Stimulated activated CD4-positive, alpha-beta T cell treated with anti-CD3 and anti-CD28 coated beads, TNF-alpha, amount 100 ng/mL, for 48 hours (primary cell): ENCODE measurements around the gene NKIRAS2.

ENCODE experiments used
- DNase-seq, 3 donors: peaks; one replicate each; pipeline ENCODE4 v3.0.0-alpha.2; 2020; ENCODE audit warnings: low read depth in 3 of 3

Gene NKIRAS2

DNA sequence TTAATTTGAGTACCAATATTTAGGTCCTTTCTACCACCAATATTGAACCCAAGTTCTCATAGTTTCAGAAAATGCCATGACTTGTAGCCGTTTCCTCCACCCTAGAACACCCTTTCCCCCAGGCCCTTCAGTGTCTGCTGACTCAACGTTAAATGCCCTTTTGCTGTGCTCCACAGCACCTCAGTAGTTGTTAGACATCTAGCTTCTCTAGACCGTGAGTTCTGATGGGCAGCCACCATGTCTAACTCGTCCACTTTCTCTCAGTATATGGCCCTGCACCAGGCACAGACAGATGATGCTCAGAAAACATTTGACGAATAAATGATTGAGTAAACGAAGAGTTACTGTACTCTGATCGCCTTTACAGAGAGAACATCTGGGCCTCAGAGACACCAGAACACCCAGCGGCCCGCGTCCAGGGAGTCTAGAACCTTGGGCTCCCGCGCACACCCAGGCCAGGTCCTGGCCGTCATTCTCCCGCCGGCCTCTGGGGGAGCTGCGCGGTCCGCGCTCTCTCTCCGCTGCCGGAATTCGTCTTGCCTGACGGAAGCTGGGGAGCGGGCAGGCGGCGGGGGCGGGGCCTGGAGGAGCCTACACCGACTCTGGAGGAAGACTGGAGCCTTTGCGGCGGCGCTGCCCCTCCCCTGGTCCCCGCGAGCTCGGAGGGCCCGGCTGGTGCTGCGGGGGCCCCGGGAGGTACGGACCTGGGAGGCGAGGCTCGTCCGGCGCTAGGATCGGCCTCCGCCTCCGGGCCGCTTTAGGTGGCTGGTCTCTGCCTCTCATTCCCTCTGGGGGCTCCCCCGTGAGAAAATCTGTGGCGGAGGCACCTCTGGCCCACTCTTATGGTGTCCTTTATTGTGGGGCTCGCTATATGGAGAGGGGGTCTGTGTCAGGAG is at the start of gene NKIRAS2:
Gene NKIRAS2 (plus strand): TSS at position 582 of the 896 bp plus-strand sequence. CDS start 1,488 bp downstream, outside the sequence.
- peak; percentile 87 to 94 (median 91) for DNase-seq

DNA sequence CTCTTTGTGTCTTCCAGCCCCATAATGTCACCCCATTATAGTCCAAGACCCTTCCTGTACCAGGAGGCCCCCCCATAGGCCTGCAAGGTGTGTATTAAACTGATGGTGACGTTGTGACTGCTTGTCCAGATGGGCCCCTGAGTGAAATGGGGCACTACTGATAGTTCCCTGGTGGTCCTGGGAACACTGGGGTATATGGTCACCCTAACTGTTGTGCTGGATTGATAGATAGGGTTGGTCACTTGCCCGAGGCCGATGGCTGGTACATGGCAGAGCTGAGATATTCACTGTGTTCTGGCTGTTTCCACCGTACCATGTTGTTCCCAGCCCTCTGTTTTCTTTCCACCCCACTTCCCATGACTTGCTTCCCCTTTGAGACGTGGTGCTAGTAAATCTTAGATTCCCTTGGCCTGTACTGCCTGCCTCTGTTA is 49.0 kb upstream of the NKIRAS2 start:
- DNase-seq, result no peak

DNA sequence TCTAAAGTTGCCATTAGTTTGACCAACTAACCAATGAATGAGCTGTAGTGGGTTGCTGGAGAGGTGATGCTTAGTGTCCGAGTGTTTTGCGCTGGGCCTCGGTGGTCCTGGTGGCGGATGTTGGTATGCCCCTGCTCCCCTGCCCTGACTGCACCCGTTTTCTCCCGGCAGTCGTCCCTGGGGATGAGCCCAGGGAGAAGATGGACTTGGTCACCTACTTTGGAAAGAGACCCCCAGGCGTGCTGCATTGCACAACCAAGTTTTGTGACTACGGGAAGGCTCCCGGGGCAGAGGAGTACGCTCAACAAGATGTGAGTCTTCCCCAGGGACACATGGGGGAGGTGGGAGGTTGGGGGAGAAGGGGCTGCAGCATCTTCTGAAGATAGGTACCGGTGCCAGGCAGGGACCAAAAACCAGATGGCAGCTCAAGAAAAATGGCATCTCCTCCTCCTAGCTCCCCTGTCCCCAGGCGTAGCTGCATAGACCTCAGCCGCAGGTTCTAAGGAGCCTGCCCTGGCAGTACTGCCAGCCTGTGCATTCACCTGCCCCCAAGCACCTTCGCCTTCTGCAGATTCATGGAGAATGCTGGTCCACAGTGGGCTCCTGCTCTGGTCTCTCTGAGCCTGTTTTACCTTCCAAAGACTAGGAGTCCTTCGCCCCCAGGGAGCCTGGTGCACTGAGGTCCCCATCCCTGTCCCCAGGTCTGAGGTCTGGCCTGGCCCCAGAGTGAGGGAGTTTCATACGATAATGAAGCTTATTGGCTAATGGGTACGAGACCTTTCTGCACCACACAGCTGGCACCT is 48.0 kb upstream of the NKIRAS2 start:
- no peak for DNase-seq

DNA sequence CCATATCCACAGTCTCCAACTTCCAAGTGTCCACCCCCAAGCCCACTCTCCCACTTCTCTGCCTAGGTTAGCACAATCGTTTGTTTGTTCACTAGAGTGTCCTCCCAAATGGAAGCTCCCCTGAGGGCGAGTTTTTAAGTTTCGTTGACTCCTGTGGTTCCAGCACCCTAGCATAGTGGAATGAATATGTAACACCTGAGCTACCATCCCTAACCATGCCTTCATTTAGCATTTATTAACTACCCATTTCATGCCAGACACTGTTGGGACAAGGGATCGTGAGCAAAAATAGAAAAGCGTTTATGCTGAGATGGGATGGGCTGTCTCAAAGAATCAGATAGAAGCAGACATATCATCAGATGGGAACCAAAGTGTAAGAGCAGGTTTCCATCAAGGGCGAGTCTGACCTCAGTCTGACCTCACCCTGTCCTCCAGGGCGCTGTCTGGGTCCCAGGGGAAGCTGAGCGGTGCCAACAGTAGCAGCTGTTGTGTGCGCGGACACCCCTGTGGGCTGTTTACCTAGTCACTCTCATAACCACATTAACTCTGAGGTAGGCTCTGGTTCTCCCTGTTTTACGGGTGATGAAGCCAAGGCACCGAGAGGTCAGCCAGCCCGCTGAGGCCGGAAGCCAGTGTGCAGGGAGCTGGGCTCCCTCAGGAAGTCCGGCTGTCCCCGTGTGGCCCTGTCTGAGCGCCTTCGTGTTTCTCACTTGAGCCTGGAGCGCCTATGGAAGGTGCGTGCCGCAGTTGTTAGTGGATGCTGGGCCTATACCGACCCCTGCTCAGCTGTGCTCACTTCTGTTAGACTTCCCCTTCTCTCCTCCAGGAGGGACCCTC is 47.1 kb upstream of the NKIRAS2 start:
- DNase-seq, result no peak

DNA sequence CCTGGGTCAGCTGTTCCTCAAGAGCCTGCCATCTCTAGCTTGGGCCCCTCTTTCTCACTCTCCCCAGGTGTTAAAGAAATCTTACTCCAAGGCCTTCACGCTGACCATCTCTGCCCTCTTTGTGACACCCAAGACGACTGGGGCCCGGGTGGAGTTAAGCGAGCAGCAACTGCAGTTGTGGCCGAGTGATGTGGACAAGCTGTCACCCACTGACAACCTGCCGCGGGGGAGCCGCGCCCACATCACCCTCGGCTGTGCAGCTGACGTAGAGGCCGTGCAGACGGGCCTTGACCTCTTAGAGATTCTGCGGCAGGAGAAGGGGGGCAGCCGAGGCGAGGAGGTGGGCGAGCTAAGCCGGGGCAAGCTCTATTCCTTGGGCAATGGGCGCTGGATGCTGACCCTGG is 46.5 kb upstream of the NKIRAS2 start:
- no peak for DNase-seq

DNA sequence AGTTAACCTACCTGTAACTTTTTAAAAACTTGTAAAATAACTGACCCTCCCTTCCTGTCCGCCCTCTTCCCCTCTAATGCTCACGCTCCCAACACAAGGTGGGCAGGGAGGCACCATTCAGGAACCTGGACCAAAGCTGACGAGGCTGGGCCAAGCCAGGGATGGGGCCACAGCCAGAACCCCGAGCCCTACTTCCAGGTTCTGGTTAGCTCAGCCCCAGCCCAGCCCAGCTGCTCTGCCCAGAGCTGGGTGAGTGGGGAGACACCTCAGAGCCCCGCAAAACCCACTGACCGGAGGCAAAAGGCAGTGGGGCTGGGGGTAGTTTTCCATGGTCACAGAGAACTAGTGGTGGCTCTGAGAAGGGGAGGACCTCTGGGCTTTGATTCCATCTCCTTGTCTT is 45.9 kb upstream of the NKIRAS2 start:
- no peak for DNase-seq

DNA sequence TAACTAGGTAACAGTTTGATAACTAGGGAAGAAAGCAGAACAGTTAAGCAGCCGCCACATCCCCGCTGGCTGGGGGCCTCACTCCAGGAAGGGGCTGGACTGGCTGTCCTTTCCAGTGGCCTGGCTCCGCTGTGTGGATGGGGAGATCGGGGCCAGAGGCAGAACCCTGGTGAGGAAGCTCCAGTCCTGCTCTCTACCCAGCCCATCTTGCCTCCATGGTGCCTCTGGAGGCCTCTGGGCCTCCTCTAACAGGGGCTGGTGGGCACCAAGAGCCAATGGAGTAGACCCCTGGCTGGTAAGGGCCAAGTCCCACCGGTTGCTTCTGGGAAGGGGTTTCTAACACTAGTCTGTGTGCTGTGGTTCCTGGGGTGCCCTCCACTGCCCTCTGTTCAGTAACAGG is 45.2 kb upstream of the NKIRAS2 start:
- no peak for DNase-seq

DNA sequence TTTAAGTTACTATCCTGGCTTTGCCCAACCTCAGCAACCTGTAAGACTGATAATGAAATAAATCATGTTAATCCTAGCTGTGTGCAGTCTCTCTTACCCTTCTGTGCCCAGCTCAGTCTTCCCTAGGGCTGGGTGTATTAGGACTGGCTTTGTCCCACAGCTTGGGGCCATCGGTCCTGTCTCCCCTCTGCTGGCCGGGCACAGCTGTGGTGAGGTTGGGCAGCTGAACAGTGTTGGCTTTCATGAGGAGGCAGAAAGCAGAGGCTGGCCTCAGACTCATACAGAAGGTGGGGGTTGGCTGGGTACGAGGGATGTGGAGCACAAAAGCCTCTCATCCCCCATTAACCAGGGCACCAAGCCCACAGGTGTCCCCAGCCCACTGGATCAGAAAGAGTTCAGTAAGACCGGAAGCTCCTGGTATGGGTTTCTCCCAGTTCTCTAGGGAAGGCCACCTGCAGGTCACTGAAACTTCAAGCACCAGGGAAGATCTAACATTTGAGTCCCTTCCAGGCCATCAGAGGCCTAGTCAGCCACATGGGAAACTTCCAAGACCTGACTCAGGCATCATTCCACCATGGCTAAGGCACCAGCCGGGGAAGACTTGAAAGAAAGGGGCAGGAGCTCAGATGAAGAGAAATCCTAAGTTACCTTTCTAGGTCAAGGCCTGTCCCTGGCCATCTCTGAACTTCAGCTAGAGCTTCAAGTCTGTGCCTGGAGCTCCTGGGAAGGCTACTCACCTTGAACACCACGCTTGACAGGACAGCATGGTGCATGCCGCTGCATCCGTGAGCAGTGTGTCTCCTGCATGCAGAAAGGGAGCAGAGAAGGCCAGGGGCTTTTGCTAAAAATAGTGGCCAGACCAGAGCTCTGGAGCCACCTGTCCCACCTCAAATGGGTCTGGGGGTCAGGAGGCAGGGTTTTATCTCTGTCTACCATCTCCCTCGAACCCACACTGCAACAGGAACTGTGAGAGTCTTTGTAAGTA is 44.5 kb upstream of the NKIRAS2 start:
- DNase-seq, result no peak

DNA sequence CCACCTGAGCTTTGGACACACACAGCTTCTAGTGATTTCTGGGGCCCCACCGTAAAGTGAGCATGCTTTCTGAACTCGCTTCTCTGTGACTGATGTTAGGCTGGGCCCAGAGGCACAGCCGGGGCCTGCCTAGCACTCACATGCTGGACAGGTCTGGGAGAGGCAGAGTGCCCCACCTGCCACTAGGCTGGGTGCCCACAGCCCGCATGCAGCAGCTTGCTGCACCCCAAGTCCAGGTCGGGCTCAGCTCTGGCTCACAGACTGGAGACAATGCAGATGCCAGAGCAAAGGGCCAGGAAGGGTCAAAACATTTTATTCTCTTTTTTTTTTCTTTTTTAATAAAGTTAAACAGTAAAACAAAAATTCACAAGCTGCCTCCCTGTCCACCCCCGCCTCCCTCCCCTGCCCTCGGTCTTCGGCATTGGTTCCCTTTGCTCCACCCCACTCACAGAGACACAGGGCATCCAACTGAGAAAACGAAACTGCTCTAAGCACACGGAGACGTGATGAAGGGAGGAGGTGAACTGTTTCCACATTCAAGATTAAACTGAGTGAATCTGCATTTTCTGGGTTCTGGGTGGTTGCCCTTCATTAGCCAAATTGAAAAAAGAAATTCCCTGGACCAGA is 43.6 kb upstream of the NKIRAS2 start:
- no peak for DNase-seq

DNA sequence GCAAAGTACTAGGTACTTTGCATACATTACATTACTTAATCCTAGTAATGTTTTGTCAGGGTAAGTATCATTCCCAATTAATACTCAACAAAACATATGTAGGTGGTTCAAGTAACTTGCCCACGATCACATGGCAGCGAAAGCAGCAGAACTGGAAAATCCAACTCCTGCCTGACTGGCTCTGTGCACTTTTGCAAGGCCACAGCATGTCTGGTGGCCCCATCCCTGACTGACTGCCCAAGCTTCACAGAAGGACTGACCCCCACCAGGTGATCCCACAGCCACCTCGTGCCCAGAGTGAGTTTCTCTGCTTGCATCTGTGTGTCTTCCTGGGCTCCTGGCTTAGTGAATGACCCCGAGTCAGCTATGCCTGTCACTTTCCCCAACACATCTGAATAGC is 41.9 kb upstream of the NKIRAS2 start:
- DNase-seq, result no peak

DNA sequence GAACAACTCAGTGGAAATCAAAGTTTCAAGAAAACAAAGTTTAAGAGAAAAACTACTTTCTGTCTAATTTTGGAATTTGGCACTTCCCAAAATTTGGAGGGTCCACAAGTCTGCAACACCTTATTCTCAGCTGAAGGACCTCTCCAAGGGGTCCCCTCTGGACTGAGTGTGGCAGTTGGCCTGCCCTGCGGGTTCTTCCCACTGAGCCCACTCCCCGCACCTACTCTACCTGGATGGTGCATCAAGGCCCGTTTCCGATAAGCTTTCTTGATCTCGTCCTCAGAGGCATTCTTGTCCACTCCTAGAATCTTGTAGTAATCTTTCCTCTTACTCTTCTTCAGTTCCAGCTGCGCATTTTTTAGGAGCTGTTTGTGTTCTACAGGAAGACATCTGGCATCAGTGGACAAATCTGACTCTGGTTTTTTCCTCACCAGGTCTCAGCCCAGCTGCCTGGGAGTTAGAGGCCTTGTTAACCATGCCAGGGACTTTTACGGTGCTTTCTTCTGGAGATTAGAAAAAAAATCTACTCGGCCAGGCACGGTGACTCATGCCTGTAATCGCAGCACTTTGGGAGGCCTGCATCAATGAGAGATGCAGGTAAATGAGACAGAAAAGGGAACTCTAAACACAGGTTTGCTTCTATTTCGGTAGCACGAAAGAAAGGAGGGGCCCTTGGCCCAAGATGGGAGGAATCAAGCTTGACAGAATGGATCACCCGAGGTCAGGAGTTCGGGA is 37.7 kb upstream of the NKIRAS2 start:
- no peak for DNase-seq

DNA sequence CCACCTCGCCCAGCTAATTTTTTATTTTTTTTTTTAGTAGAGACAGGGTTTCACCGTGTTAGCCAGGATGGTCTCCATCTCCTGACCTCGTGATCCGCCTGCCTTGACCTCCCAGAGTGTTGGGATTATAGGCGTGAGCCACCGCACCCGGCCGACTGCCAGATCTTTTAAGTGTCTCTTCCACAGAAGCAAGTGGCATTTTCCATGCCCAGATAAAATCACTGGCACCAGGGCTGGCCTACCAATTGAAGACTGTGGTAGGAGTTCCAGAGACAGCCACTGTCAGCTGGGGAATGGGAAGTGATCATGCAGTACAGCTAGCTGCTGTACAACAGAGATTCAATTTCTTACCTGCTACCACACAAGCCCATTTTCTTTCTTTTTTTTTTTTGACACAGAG is 35.4 kb upstream of the NKIRAS2 start:
- DNase-seq, result no peak

DNA sequence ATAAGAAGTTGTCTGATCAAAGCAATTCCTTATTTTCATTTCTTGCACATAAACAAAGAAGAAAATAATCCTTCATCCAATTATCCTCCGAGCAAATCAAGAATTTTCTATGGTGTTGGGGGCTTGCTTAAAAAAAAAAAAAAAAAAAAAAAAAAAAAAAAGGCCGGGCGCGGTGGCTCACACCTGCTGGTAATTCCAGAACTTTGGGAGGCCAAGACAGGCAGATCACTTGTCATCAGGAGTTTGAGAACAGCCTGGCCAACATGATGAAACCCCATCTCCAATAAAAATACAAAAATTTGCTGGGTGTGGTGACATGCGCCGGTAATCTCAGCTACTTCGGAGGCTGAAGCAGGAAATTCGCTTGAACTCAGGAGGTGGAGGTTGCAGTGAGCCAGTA is 34.0 kb upstream of the NKIRAS2 start:
- DNase-seq, result no peak

DNA sequence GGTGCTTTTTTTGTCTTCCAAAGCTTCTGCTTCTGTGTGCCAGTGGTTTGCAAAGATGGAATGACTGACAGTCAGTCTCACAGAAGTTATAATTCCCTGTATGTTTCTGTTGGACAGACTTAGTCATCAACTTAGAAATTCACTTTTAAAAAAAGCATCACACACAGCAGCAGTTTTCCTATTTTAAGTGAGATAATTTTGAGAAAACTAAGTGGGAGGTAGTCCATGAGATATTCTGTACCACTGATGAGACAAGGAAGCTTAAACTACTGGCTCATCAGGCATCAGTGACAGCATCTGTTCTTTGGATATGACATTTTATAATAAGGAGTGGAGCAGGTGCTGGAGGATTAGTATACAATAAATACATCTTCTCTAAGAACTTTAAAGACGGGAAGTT is 33.3 kb upstream of the NKIRAS2 start:
- no peak for DNase-seq

DNA sequence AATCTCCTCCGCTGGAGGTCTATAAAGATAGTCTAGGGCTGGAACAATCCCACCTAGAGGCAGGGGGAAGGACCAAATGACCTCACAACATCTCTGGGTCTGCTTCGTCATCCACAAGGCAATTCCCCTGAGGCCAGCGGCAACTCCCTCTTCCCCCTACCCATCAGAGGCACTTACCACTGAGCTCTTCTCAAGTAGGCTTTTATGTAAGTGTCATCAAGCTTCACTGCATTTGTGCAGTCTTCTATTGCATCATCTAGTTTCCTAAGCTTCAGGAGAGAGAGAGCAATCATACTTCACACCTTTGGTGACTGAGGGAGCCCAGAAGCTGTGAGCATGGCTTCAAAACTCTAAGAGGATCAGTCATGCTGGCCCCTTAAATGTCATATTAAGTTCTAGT is 32.2 kb upstream of the NKIRAS2 start:
- no peak for DNase-seq

DNA sequence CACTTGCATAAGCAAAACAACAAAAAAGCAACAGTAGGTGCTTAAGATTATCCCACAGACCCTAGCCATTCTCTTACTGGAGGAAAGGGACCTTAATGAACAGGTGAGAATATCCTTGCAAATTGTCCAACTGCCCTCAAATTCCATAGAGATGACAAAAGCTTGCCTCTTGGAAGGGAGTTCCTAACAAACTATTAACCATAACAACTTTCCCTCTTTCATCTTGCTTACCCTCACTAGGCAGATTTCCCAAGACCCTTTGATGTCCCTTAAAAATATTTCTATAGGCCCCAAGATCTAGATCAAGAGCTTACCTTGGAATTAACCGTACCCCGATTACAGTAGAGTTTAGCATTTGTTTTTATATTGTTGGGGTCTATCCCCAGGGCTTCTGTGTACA is 31.5 kb upstream of the NKIRAS2 start:
- DNase-seq, result no peak

DNA sequence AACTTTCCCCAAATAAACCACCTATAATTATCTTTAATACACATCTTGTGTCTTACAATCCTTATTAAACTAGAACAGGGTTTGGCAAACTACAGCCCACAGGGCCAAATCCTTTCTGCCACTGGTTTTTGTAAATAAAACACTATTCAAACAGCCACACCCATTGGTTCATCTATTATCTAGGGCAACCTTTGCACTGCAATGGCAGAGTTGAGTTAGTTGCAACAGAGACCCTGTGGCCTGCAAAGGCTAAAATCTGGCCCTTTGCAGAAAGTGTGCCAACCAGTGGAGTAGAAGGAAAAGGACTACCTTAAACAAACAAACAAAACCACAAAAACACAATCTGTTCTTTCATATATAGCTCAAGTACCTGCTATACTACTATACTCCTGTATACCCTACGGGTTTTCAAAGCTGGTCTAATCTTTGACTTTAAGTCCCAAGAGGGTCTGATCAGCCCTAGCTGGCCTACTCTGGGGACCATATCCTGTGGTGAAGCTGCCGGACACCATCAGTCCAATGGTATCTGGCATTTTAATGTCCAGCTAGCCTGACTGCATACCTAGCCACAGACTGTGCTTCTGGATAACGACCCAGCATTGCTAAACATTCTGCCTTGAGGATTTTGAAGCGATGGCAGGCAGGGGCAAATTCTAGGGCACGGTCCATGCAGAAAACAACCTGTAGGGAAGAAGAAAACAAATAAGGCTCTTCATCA is 30.0 kb upstream of the NKIRAS2 start:
- DNase-seq, result no peak

DNA sequence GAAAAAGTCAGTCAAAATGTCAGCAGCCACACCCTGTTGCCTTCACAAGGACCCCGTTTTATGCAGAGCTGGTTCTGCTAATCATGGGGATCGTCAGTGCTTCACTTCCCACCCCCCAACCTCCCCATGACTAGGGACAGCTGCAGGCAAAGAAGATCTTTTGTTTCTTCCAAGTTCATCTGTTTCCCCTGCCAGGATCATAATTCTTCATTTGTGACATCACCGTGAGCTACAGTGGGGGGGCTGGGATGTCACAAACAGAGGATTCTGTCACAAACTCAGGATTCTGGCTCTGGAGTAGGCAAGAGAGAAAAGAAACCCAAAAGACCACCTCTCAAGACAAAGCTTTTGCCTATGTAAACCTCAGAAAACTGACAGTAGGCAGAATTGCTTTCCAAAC is 27.3 kb upstream of the NKIRAS2 start:
- DNase-seq, result no peak

DNA sequence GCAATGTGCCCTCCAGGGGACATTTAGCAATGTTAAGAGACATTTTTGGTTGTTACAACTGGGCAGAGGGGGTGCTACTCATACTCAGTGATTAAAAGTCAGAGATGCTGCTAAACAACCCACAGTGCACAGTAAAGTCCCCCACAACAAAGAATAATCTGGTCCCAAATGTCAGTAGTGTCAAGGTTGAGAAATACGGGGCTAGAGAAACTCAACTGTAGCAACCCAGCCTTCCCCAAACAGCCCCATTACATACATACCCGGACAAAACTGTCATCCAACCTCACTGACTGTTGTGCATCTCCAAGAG is 23.1 kb upstream of the NKIRAS2 start:
- DNase-seq, result no peak
